Measurements from ENCODE around the gene GSTM5.
"Not testable (repeated sequence)": the region's sequence is repeated elsewhere in the genome, so short reads cannot be mapped to it uniquely, and the experiment has no call there.

GSTM5 gene

GRCh38 chr1:109749221-109749620 is 37.2 kb downstream of the GSTM5 start:
- DNase-seq (ENCODE audit: low read depth) = no peak
- no peak overlapping the region for H3K4me3 ChIP-seq (ENCODE audit: low read depth, low read length)
- no peak for TF ChIP-seq CTCF (IDR thresholded peaks at IDR 0.05; ENCODE audit: low read depth, low read length, missing control alignments)

DNA sequence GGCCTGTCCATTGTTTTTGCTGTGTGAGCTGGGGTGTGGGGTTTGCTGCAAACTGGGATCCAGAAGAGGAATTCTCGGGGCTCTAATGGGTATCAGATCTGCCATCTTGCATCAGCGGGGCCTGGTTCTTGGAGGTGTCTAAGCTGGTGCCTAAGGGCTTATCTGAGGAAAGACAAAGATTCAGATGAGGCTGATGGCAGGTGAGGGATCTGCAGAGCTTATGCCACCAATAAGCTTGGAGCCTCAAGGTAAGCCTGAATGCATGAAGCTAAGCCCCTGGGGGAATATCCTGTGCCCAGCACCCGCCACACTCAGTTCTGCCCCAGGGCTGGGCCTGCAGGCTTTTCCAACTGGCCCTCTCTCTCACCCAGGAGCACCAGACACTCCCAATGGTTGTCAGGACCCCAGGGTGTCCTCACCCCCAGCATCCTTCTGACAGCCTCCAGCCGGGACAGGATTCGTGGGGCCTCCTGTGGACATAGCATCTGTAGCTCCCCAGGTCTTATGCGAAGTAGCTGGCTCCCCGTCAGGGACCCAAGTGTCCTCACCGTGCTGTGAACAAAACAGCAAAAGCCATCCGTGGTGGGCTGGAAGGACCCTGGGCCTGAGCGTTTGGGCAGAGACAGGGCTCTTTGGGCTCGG is 38.3 kb downstream of the GSTM5 start:
- TF ChIP-seq CTCF (IDR thresholded peaks at IDR 0.05; ENCODE audit: low read depth, low read length, missing control alignments) = no peak
- H3K4me3 ChIP-seq (ENCODE audit: low read depth, low read length) = no peak overlapping the region
- DNase-seq (ENCODE audit: low read depth) = no peak

- DNase-seq (ENCODE audit: low read depth) = no peak
- no peak overlapping the region for H3K4me3 ChIP-seq (ENCODE audit: low read depth, low read length)
- TF ChIP-seq CTCF (IDR thresholded peaks at IDR 0.05; ENCODE audit: low read depth, low read length, missing control alignments) = no peak
These were observed 38.9 kb downstream of the GSTM5 start for GRCh38 chr1:109750920-109751319.

GRCh38 chr1:109751531-109752260 is 39.6 kb downstream of the GSTM5 start:
- DNase-seq (ENCODE audit: low read depth) = no peak
- H3K4me3 ChIP-seq (ENCODE audit: low read depth, low read length) = no peak overlapping the region
- TF ChIP-seq CTCF (IDR thresholded peaks at IDR 0.05; ENCODE audit: low read depth, low read length, missing control alignments) = no peak

- no peak for DNase-seq (ENCODE audit: low read depth)
- no peak for TF ChIP-seq CTCF (IDR thresholded peaks at IDR 0.05; ENCODE audit: low read depth, low read length, missing control alignments)
- no peak overlapping the region for H3K4me3 ChIP-seq (ENCODE audit: low read depth, low read length)
These were observed 42.7 kb downstream of the GSTM5 start for GRCh38 chr1:109754738-109755137.

DNA sequence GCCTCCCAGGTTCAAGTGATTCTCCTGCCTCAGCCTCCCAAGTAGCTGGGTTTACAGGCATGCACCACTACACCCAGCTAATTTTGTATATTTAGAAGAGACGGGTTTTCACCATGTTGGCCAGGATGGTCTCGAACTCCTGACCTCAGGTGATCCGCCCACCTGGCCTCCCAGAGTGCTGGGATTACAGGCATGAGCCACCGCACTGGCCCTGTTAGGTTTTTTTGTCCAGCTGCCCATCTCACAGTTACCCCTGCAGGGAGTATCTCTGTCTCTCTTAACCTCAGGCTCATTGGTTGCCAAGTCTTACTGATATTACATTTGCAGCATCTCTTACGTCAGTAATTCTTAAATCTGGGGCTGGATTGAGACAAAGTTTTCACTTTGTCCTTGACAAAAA is 44.3 kb downstream of the GSTM5 start:
- not testable (repeated sequence) for DNase-seq (ENCODE audit: low read depth); H3K4me3 ChIP-seq (ENCODE audit: low read depth, low read length)

DNA sequence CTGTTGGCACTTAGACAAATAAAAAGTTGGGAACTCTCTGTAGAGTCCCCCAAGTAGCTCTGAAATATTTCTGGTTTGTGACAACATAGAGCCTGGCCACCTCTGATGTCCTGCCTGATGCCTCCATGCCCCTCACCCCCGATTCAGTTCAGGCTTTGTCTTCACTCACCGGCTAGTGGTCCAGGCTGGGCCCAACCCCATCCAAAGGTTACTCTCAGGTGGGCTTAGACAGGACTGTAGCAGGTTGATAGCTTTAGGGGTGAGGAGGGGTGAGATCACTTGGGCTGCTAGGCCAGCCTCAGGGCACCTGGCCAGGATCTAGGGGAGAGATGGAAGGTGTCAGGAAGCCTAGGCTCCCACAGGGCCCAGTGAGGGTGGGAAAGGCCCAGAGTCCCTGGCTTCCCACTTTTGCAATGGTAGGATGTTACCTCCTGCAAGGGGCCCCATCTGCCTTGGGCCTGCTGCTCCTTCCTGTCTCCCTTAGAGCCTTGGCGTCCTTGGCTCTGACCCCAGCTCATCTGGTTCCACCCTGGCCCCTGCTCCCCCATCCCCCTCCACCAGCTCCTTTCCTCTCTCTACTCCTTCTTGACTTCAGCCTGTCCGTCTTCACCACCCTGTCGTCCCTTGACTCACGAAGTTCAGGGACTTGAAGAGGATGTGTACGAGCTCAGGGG is 44.9 kb downstream of the GSTM5 start:
- no peak for TF ChIP-seq CTCF (IDR thresholded peaks at IDR 0.05; ENCODE audit: low read depth, low read length, missing control alignments)

More for the DNA sequence above, 44.9 kb downstream of the GSTM5 start:
- no peak overlapping the region for H3K4me3 ChIP-seq (ENCODE audit: low read depth, low read length)
- DNase-seq (ENCODE audit: low read depth) = no peak

Measured in GM12864 (cell line).